HEK293T (cell line): ENCODE results near the gene TMEM174.

Experiments used
- ARNT ChIP-seq: fragments of 450-650 bp; IDR thresholded peaks from 2 replicates; pipeline ENCODE4 v1.6.1; 2017; ENCODE audit warnings: mild to moderate bottlenecking
- FOXA1 ChIP-seq: fragments of 450-650 bp; IDR thresholded peaks from 2 replicates; pipeline ENCODE4 v1.6.1; 2016; ENCODE audit warnings: mild to moderate bottlenecking
- FOXK2 ChIP-seq: fragments of 450-650 bp; IDR thresholded peaks from 2 replicates; pipeline ENCODE4 v1.6.1; 2016; ENCODE audit warnings: mild to moderate bottlenecking
- FOXM1 ChIP-seq: fragments of 450-650 bp; IDR thresholded peaks from 2 replicates; pipeline ENCODE4 v1.6.1; 2017; ENCODE audit warnings: mild to moderate bottlenecking, borderline replicate concordance
- L3MBTL2 ChIP-seq: fragments of 450-650 bp; conservative IDR thresholded peaks from 2 replicates; pipeline ENCODE4 v1.6.1; 2016; ENCODE audit warnings: mild to moderate bottlenecking
- LEF1 ChIP-seq: fragments of 450-650 bp; IDR thresholded peaks from 2 replicates; pipeline ENCODE4 v1.6.1; 2017; ENCODE audit warnings: mild to moderate bottlenecking, borderline replicate concordance
- NFRKB ChIP-seq: fragments of 450-650 bp; IDR thresholded peaks from 2 replicates; pipeline ENCODE4 v1.6.1; 2016; ENCODE audit warnings: mild to moderate bottlenecking, moderate library complexity
- SP1 ChIP-seq: fragments of 450-650 bp; IDR thresholded peaks from 2 replicates; pipeline ENCODE4 v1.6.1; 2017
- SUZ12 ChIP-seq: fragments of 450-650 bp; IDR thresholded peaks from 2 replicates; pipeline ENCODE4 v1.6.1; 2016; ENCODE audit warnings: mild to moderate bottlenecking
- ZNF384 ChIP-seq: fragments of 450-650 bp; IDR thresholded peaks from 2 replicates; pipeline ENCODE4 v1.6.1; 2016
- TF ChIP-seq, protein P1 (sequence below): fragments of 450-650 bp; IDR thresholded peaks from 2 replicates; pipeline ENCODE4 v1.6.1; 2016

DNA sequence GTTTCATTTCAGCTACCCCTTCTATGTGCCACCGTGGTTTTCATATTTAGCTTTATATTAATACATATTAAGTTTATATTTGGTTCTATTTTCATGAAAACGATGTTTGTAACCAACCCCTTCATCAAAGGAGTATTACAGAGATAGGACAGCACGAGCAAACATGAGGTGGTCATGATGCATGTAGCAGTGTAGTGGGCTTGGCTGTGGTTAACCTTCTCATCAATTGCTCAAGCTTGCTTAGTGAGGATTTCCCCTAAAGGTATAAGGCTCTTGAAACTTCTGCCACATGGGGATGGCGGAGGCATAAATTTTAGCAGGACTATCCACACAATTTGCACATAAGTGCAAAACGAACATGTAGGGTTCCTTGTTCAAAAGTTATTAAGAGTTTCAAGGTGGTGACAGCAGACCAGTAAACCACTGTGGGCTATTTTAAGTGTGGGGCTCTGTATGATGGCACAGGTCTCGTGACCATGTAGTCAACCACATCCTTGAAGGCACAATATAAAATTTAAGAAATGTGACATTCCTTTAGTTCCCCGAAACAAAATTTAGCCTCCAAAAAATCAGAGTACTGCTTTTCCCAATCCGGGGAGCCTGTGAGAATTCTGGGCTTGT lies 24.8 kb downstream of the TMEM174 start:
- TF ChIP-seq NFRKB (no peak), L3MBTL2 (no peak), ZNF384 (no peak), FOXM1 (no peak), SP1 (no peak), FOXA1 (no peak), SUZ12 (no peak), LEF1 (no peak), ARNT (no peak), FOXK2 (no peak)
- TF ChIP-seq, protein P1, sequence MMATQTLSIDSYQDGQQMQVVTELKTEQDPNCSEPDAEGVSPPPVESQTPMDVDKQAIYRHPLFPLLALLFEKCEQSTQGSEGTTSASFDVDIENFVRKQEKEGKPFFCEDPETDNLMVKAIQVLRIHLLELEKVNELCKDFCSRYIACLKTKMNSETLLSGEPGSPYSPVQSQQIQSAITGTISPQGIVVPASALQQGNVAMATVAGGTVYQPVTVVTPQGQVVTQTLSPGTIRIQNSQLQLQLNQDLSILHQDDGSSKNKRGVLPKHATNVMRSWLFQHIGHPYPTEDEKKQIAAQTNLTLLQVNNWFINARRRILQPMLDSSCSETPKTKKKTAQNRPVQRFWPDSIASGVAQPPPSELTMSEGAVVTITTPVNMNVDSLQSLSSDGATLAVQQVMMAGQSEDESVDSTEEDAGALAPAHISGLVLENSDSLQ: no peak
